SK-N-SH (cell line): ENCODE data around the gene ZNF697. TPM values are rescaled to one million over a fixed set of nuclear protein-coding genes. Genes with fewer than 3 reads are reported as not detected.
"Not testable (repeated sequence)": the region's sequence is repeated elsewhere in the genome, so short reads cannot be mapped to it uniquely, and the experiment has no call there.

Experiments used
- CTCF ChIA-PET: fragments of 300-600, 350-600 bp; formaldehyde crosslinking; extraction: SDS; loops from one replicate; lab custom pipeline; 2021; lab: Yijun Ruan, JAX
- POLR2A ChIA-PET: fragments of 350-600 bp; sonication (Branson Sonifier 250); formaldehyde crosslinking; extraction: SDS; loops from one replicate; lab custom pipeline; 2020; ENCODE audit warnings: antibody characterized with exemption, inconsistent platforms; lab: Yijun Ruan, JAX
- DNase-seq: peaks from one replicate; pipeline ENCODE4 v3.0.0; 2012
- H2AFZ ChIP-seq: fragments of 200-600 bp; sonication (generic); 2 replicates; pipeline ENCODE4 v1.8.1; 2016; ENCODE audit warnings: antibody characterized with exemption, mild to moderate bottlenecking, low read depth
- H3F3A ChIP-seq: fragments of 200-600 bp; sonication (generic); replicated peaks from 2 replicates; pipeline ENCODE3; 2016; ENCODE audit warnings: antibody characterized with exemption, mild to moderate bottlenecking; ENCODE audit not compliant: insufficient read depth
- H3K27ac ChIP-seq, 2 experiments: fragments of 200-500 bp in 1 of 2; fragments of 200-600 bp in 1 of 2; sonication (Bioruptor generic) in 1 of 2; sonication (generic), shearing (Covaris generic) in 1 of 2; 2 replicates each; pipeline versions ENCODE4 v1.5.1 to v1.6.1; 2014 to 2016; ENCODE audit warnings: low read depth in 2 of 2, inconsistent platforms in 1 of 2, low read length in 1 of 2, mild to moderate bottlenecking in 1 of 2, mixed read lengths in 1 of 2
- H3K27me3 ChIP-seq: fragments of 200-600 bp; sonication (generic), shearing (Covaris generic); 2 replicates; pipeline ENCODE4 v1.6.1; 2016; ENCODE audit warnings: mixed run types; ENCODE audit not compliant: insufficient read depth
- H3K36me3 ChIP-seq, 2 experiments: fragments of 200-500 bp in 1 of 2; fragments of 200-600 bp in 1 of 2; sonication (Bioruptor generic) in 1 of 2; sonication (generic) in 1 of 2; replicated peaks in 1 of 2; 2 replicates each; pipeline versions ENCODE3 to v1.5.1; 2014 to 2016; ENCODE audit warnings: low read length in 1 of 2, mild to moderate bottlenecking in 1 of 2; ENCODE audit not compliant: insufficient read depth in 2 of 2, control insufficient read depth in 1 of 2
- H3K4me1 ChIP-seq, 2 experiments: fragments of 200-500 bp in 1 of 2; fragments of 200-600 bp in 1 of 2; sonication (Bioruptor generic) in 1 of 2; sonication (generic), shearing (Covaris generic) in 1 of 2; 2 replicates each; pipeline versions ENCODE4 v1.5.1 to v1.6.1; 2014 to 2016; ENCODE audit warnings: low read depth in 1 of 2, low read length in 1 of 2, mixed run types in 1 of 2; ENCODE audit not compliant: insufficient read depth in 2 of 2, control insufficient read depth in 1 of 2
- H3K4me2 ChIP-seq: fragments of 200-600 bp; sonication (generic), shearing (Covaris generic); 2 replicates; pipeline ENCODE4 v1.6.1; 2017; ENCODE audit warnings: mixed run types
- H3K4me3 ChIP-seq, 2 experiments: fragments of 200-500 bp in 1 of 2; fragments of 200-600 bp in 1 of 2; sonication (Bioruptor generic) in 1 of 2; sonication (generic), shearing (Covaris generic) in 1 of 2; 2 replicates each; pipeline versions ENCODE4 v1.5.1 to v1.8.1; 2014 to 2016; ENCODE audit warnings: low read depth in 2 of 2, inconsistent platforms in 1 of 2, low read length in 1 of 2, mild to moderate bottlenecking in 1 of 2, mixed read lengths in 1 of 2, moderate library complexity in 1 of 2
- H3K79me2 ChIP-seq: fragments of 200-600 bp; sonication (generic); 2 replicates; pipeline ENCODE4 v1.8.1; 2017; ENCODE audit warnings: mild to moderate bottlenecking; ENCODE audit not compliant: insufficient read depth
- H3K9ac ChIP-seq: fragments of 200-600 bp; sonication (generic); 2 replicates; pipeline ENCODE4 v1.6.1; 2017; ENCODE audit warnings: mixed run types
- H3K9me2 ChIP-seq: fragments of 200-600 bp; sonication (generic); 2 replicates; pipeline ENCODE4 v1.6.1; 2017; ENCODE audit warnings: mixed run types
- H3K9me3 ChIP-seq: fragments of 200-600 bp; sonication (generic); 2 replicates; pipeline ENCODE4 v1.6.1; 2017; ENCODE audit warnings: mixed run types, mild to moderate bottlenecking, moderate library complexity
- H4K20me1 ChIP-seq: fragments of 200-600 bp; sonication (generic); 2 replicates; pipeline ENCODE4 v1.6.1; 2017; ENCODE audit warnings: mild to moderate bottlenecking, mixed run types; ENCODE audit not compliant: insufficient read depth
- CHD2 ChIP-seq: fragments of 150-350 bp; IDR thresholded peaks from 2 replicates; pipeline ENCODE4 v1.6.1; 2018; ENCODE audit warnings: low read length; ENCODE audit not compliant: partially characterized antibody
- FOXM1 ChIP-seq: IDR thresholded peaks from 2 replicates; pipeline ENCODE4 v1.4.0; 2012; ENCODE audit warnings: low read depth, mild to moderate bottlenecking
- GABPA ChIP-seq: IDR thresholded peaks from 2 replicates; pipeline ENCODE4 v1.4.0; 2012; ENCODE audit warnings: low read depth, mild to moderate bottlenecking
- GATA2 ChIP-seq: sonication (generic); formaldehyde crosslinking; IDR thresholded peaks from 2 replicates; pipeline ENCODE4 v1.5.0; 2020; ENCODE audit warnings: mild to moderate bottlenecking, missing genetic modification reagents
- MAX ChIP-seq: IDR thresholded peaks from 2 replicates; pipeline ENCODE4 v1.4.0; 2012; ENCODE audit warnings: low read depth
- MEF2A ChIP-seq: IDR thresholded peaks from 2 replicates; pipeline ENCODE4 v1.4.0; 2012; ENCODE audit warnings: low read depth, borderline replicate concordance
- NRF1 ChIP-seq: IDR thresholded peaks from 2 replicates; pipeline ENCODE4 v1.6.1; 2012; ENCODE audit warnings: low read depth, mild to moderate bottlenecking, low read length
- POLR2AphosphoS5 ChIP-seq: IDR thresholded peaks from 2 replicates; pipeline ENCODE4 v1.6.1; 2012; ENCODE audit warnings: low read depth, low read length
- RCOR1 ChIP-seq: fragments of 150-350 bp; IDR thresholded peaks from 2 replicates; pipeline ENCODE4 v1.6.1; 2017; ENCODE audit warnings: antibody characterized with exemption, low read length
- SMC3 ChIP-seq: IDR thresholded peaks from 2 replicates; pipeline ENCODE4 v1.6.1; 2012; ENCODE audit warnings: low read depth, low read length, improper control_type of control experiment
- TAF1 ChIP-seq: IDR thresholded peaks from 2 replicates; pipeline ENCODE4 v1.6.1; 2012; ENCODE audit warnings: low read depth, mild to moderate bottlenecking, low read length, moderate library complexity, borderline replicate concordance
- USF2 ChIP-seq: fragments of 150-350 bp; IDR thresholded peaks from 2 replicates; pipeline ENCODE4 v1.6.1; 2017; ENCODE audit warnings: antibody characterized with exemption, low read length, low read depth, borderline replicate concordance
- YY1 ChIP-seq: IDR thresholded peaks from 2 replicates; pipeline ENCODE4 v1.4.0; 2012; ENCODE audit warnings: low read depth, mild to moderate bottlenecking
- WGBS: methylation state at CpG from one replicate; pipeline ENCODE4 v1.1.6; 2017; ENCODE audit warnings: low lambda C conversion rate; 5-methylcytosine and 5-hydroxymethylcytosine counted together
- polyA plus RNA-seq, 3 experiments: library from polyadenylated mRNA; depleted of rRNA; stranded (reverse); fragments of >200 nt; gene quantifications; 2 replicates each; pipeline ENCODE4 v1.2.3, GENCODE V29; 2012
- TF ChIP-seq, protein P1 (sequence below): IDR thresholded peaks from 2 replicates; pipeline ENCODE4 v1.4.0; 2012; ENCODE audit warnings: low read depth, borderline replicate concordance
- TF ChIP-seq, protein P2 (sequence below): fragments of 200-600 bp; sonication (generic); IDR thresholded peaks from 2 replicates; pipeline ENCODE4 v1.6.1; 2017; ENCODE audit warnings: antibody characterized with exemption, mild to moderate bottlenecking, moderate library complexity

Gene ZNF697
- polyA plus RNA-seq, 1 of the 3 experiments (the other 2 are of a cell fraction), result 3.4 TPM

GRCh38 chr1:119608816-119609215, 39.2 kb downstream of the ZNF697 start:
- H3K27me3 ChIP-seq, H3F3A ChIP-seq, H3K27ac ChIP-seq, H3K36me3 ChIP-seq, H3K79me2 ChIP-seq, H3K9ac ChIP-seq, H2AFZ ChIP-seq, POLR2A ChIA-PET, H3K9me2 ChIP-seq, H3K9me3 ChIP-seq, DNase-seq, H3K4me2 ChIP-seq, H4K20me1 ChIP-seq, H3K4me3 ChIP-seq, H3K4me1 ChIP-seq: not testable (repeated sequence)
- 79% methylated on average over 6 of the region's 6 CpGs for WGBS
- CTCF ChIA-PET, result interaction anchor here (0.6 to 4.7 kb wide), 9 partner anchors 9 to 200 kb away, joined by 3 to 102 read pairs (median 3); no protein-coding TSS in a partner anchor

DNA sequence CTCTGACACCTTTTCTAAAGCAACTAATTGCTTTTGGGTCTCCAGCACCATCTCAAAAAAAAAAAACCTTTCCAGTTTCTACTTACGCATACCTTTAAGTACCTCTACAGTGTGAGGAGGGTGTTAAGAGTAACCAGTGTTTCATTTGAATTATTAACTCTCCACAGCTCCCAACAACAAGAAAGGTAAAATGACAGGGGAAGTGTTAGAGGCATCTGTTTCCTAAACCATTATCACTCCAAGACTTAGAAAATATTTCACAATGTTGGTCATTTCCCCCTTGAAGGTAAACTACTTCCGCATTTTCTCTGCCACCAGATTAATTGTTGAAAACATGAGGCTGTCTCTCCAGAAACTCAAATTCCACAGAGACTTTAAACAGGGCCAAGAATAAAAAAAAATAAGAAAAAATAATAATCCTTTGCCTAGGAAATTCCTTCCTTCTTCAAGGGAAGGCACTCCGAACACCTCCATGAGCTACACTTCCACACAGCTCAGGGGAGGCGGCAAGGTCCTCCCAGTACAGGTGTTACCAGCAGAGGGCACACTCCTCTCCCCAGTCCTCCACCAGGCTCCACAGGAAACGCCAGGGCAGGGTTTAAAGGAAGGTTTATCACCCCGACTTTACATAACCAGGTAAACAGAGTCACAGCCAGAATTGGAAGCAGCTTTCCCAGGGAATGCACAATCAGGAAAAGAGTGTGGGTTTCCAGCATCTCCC, 40.8 kb downstream of the ZNF697 start:
- WGBS, result 99% methylated on average over 2 of the region's 6 CpGs
- H3K27ac ChIP-seq, H3K9ac ChIP-seq, POLR2A ChIA-PET, H2AFZ ChIP-seq, H3K79me2 ChIP-seq, H4K20me1 ChIP-seq, DNase-seq, H3K4me3 ChIP-seq, H3K9me2 ChIP-seq, H3K9me3 ChIP-seq, H3K4me2 ChIP-seq, H3K4me1 ChIP-seq, H3K27me3 ChIP-seq, H3K36me3 ChIP-seq, H3F3A ChIP-seq: not testable (repeated sequence)
- CTCF ChIA-PET, result interaction anchor here (1.3 kb wide), 1 partner anchor 69 kb away, joined by 3 read pairs; no protein-coding TSS in a partner anchor

- WGBS, result 100% methylated on average over 1 of the region's 1 CpG
- Histone ChIP-seq H3K4me3 (no peak overlapping the region), H3K27me3 (no peaks in the 10 kb centered on the region), H3K9ac (no peak overlapping the region), H2AFZ (no peak overlapping the region), H3K9me3 (no peaks in the 10 kb centered on the region), H3K4me1 (peaks cover 0 to 9% of the 10 kb centered on the region in 2 experiments; a peak in 2 of 4 replicates), H3K9me2 (no peaks in the 10 kb centered on the region), H3K27ac (no peak overlapping the region), H3K4me2 (no peak overlapping the region), H4K20me1 (no peaks in the 10 kb centered on the region), H3K36me3 (no peaks in the 10 kb centered on the region), H3K79me2 (no peaks in the 10 kb centered on the region), H3F3A (no peaks in the 10 kb centered on the region)
- CTCF ChIA-PET, result interaction anchor here (1.1 to 1.5 kb wide), 3 partner anchors 63 to 70 kb away, joined by 3 to 6 read pairs (median 3); no protein-coding TSS in a partner anchor
- POLR2A ChIA-PET, result no interaction called here
- no peak for TF ChIP-seq NRF1
- no peak for TF ChIP-seq YY1
- TF ChIP-seq SMC3, result no peak
- no peak for TF ChIP-seq TAF1
- TF ChIP-seq, protein P1, sequence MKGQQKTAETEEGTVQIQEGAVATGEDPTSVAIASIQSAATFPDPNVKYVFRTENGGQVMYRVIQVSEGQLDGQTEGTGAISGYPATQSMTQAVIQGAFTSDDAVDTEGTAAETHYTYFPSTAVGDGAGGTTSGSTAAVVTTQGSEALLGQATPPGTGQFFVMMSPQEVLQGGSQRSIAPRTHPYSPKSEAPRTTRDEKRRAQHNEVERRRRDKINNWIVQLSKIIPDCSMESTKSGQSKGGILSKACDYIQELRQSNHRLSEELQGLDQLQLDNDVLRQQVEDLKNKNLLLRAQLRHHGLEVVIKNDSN, result no peak
- no peak for TF ChIP-seq FOXM1
- no peak for TF ChIP-seq CHD2
- TF ChIP-seq RCOR1, result no peak
- TF ChIP-seq, protein P2, sequence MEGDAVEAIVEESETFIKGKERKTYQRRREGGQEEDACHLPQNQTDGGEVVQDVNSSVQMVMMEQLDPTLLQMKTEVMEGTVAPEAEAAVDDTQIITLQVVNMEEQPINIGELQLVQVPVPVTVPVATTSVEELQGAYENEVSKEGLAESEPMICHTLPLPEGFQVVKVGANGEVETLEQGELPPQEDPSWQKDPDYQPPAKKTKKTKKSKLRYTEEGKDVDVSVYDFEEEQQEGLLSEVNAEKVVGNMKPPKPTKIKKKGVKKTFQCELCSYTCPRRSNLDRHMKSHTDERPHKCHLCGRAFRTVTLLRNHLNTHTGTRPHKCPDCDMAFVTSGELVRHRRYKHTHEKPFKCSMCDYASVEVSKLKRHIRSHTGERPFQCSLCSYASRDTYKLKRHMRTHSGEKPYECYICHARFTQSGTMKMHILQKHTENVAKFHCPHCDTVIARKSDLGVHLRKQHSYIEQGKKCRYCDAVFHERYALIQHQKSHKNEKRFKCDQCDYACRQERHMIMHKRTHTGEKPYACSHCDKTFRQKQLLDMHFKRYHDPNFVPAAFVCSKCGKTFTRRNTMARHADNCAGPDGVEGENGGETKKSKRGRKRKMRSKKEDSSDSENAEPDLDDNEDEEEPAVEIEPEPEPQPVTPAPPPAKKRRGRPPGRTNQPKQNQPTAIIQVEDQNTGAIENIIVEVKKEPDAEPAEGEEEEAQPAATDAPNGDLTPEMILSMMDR, result no peak
- no peak for TF ChIP-seq MEF2A
- no peak for TF ChIP-seq POLR2AphosphoS5
- no peak for TF ChIP-seq MAX
- no peak for TF ChIP-seq GATA2
- no peak for TF ChIP-seq GABPA
- TF ChIP-seq USF2, result no peak
- no peak for DNase-seq
Observed at GRCh38 chr1:119606394-119606793, 41.7 kb downstream of the ZNF697 start.
